Cardiac fibroblast (primary cell): ENCODE measurements around the gene CDC23.
"Not testable (repeated sequence)": the region's sequence is repeated elsewhere in the genome, so short reads cannot be mapped to it uniquely, and the experiment has no call there.

Experiments used
- DNase-seq, 2 donors: peaks; one replicate each; pipeline versions ENCODE4 v3.0.0 to v3.0.0-alpha.2; 2010; ENCODE audit warnings: low read depth in 2 of 2
- H3K4me3 ChIP-seq, 2 donors: replicated peaks in 1 of 2; 1 replicate in 1 of 2; 2 replicates in 1 of 2; pipeline ENCODE4 v1.5.1; 2011; ENCODE audit warnings: low read depth in 2 of 2, low read length in 2 of 2, mild to moderate bottlenecking in 2 of 2, moderate library complexity in 1 of 2
- TF ChIP-seq, protein P1 (sequence below): IDR thresholded peaks from one replicate; pipeline ENCODE4 v1.5.1; 2011; ENCODE audit warnings: low read depth, mild to moderate bottlenecking, low read length, inconsistent platforms

Gene CDC23

DNA sequence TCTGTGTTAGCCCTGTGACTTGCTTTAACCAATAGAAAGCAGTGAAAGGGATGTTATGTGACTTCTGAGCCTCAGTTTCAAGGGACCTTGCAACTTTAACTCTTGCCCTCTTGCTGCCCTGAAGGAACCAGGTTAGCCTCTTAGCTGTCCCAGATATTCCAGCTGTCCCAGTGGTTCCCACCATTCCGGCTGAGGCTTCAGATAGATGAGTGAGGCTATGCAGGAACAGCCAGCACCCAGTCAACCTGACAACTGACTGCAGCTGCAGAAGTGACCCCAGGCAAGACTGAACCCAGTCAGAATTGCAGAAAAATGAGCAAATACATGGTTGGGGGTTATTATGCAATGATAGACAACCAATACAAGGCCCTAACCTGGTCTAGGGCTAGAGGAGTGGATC, 10.4 kb upstream of the CDC23 start:
- TF ChIP-seq, protein P1, sequence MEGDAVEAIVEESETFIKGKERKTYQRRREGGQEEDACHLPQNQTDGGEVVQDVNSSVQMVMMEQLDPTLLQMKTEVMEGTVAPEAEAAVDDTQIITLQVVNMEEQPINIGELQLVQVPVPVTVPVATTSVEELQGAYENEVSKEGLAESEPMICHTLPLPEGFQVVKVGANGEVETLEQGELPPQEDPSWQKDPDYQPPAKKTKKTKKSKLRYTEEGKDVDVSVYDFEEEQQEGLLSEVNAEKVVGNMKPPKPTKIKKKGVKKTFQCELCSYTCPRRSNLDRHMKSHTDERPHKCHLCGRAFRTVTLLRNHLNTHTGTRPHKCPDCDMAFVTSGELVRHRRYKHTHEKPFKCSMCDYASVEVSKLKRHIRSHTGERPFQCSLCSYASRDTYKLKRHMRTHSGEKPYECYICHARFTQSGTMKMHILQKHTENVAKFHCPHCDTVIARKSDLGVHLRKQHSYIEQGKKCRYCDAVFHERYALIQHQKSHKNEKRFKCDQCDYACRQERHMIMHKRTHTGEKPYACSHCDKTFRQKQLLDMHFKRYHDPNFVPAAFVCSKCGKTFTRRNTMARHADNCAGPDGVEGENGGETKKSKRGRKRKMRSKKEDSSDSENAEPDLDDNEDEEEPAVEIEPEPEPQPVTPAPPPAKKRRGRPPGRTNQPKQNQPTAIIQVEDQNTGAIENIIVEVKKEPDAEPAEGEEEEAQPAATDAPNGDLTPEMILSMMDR, result no peak
- DNase-seq, result no peak
- no peak overlapping the region for H3K4me3 ChIP-seq

DNA sequence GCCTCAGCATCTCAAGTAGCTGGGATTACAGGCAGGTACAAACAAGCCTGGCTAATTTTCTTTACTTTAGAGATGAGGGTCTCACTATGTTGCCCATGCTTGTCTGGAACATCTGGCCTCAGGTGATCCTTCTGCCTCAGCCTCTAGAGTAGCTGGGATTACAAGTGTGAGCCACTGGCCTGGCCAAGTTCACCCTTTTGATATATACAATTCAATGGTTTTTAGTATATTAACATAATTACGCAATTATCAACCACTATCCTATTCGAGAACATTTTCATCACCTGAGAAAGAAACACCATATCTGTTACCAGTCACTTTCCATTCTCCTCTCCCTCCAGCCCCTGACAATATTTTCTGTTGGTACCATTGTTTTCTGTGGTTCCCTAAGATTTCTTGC, 3.7 kb upstream of the CDC23 start:
- H3K4me3 ChIP-seq, result no peak overlapping the region
- TF ChIP-seq, protein P1, result no peak
- no peak for DNase-seq

DNA sequence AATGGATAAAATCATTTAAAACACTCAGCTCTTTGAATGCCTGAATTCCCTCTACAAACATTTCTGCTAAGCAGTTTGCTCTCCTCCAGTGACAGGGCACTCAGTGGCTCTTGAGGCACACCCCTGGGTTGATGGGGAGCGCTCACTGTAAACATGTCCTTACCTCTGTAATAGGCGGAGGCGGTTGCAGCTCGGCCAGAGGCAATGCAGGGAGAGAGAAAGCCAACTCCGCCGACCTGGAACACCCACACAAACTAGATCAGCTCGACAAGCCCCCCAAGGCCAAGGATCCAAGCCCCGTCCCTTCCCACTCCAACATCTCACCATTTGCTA, 329 bp downstream of the CDC23 start:
- TF ChIP-seq, protein P1, result no peak
- peak; percentile 7 to 22 for DNase-seq
- peak overlapping the region; percentile 98 to 100 for H3K4me3 ChIP-seq

DNA sequence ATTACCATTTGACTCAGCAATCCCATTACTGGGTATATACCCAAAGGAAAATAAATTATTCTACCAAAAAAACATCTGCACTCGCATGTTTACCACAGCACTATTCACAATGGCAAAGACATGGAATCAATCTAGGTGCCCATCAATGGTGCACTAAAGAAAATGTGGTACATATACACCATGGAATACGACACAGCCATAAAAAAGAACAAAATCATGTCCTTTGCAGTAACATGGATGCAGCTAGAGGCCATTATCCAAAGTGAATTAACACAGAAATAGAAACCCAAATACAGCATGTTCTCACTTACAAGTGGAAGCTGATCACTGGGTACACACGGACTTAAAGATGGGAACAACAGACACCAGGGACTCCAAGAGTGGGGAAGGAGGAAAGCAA, 2.1 kb downstream of the CDC23 start:
- DNase-seq, result no peak
- TF ChIP-seq, protein P1, result no peak
- H3K4me3 ChIP-seq, result no peak overlapping the region

DNA sequence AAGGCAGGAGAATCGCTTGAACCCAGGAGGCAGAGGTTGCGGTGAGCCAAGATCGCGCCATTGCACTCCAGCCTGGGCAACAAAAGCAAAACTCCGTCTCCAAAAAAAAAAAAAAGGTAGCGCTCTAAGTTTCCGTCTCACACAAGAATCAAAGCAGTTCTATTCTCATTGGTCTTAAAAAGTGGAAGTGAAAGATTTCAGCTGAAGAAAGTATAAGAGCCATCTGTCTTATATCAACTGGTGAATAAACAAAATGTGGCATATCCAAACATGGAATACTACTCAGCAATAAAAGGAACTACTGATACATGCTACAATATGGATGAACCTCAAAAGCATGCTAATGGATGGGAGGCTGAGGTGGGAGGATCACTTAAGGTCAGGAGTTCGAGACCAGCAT, 19.3 kb downstream of the CDC23 start:
- DNase-seq, H3K4me3 ChIP-seq: not testable (repeated sequence)

DNA sequence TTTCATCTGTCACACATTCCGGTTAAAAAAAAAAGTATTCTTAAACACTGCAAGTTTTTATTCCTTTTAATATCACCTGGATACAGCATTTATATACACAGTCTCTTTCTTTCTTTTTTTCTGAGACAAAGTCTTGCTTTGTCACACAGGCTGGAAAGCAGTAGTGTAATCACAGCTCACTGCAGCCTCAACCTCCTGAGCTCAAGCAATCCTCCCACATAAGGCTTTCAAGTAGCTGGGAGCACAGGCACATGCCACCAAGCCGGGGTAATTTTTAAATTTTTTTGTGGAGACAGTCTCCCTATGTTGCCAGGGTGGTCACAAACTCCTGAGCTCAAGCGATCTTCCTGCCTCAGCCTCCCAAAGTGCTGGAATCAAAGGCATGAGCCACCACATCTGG, 20.3 kb downstream of the CDC23 start:
- no peak overlapping the region for H3K4me3 ChIP-seq
- TF ChIP-seq, protein P1, result no peak
- no peak for DNase-seq

DNA sequence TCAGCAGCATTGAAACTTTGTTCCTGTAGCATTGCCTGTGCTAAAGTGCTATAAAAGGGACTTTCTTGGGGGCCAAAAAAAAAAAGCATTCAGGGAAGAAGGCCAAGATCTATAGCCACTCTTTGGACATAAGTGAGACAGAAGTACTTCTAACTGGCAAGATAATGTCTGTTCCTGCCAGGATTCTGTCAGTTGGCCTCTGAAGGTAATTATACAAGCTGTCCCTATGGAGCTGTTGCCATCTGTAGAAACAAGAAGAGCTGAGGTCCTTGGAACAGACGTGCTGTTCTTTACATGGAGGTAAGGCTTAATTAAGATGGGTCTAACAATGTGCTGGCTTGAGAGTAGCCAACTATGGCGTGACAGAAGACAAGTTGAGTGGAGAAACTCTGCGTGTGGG, 24.5 kb downstream of the CDC23 start:
- DNase-seq, result no peak
- H3K4me3 ChIP-seq, result no peak overlapping the region
- TF ChIP-seq, protein P1, result no peak

DNA sequence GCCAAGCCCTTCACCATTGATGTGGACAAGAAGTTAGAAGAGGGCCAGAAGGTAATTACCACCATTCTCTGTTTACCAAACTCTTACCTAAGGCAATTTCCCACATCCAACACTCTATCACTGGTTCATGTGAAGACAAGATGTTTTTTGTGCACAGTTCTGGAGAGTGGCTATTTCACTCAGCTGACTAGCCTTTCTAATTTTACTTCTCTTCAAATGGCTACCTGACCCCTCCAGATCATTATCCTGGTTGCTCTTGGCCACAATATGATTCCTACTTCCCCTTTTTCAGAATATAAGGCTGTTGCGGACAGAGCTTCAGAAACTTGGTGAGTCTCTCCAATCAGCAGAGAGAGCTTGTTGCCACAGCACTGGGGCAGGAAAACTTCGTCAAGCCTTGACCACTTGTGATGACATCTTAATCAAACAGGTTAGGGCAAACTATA, 27.1 kb downstream of the CDC23 start:
- TF ChIP-seq, protein P1, result no peak
- no peak for DNase-seq

More for the DNA sequence above, 27.1 kb downstream of the CDC23 start:
- H3K4me3 ChIP-seq, result no peak overlapping the region
